COR-L47 (cell line): Measurements from ENCODE around the gene EWSR1.
"Not testable (repeated sequence)": the region's sequence is repeated elsewhere in the genome, so short reads cannot be mapped to it uniquely, and the experiment has no call there.

ENCODE experiments used
- DNase-seq: peaks from one replicate; lab custom pipeline; 2025; lab: John Stamatoyannopoulos, UW

EWSR1 gene

GRCh38 chr22:29247891-29248290 is 20.2 kb upstream of the EWSR1 start:
- not testable (repeated sequence) for DNase-seq

- DNase-seq = no peak
Measured at GRCh38 chr22:29251265-29251664, 16.8 kb upstream of the EWSR1 start.

GRCh38 chr22:29251981-29252911 is 15.8 kb upstream of the EWSR1 start:
- DNase-seq = no peak

GRCh38 chr22:29253561-29254285 is 14.3 kb upstream of the EWSR1 start:
- DNase-seq = no peak

- no peak for DNase-seq
Measured at GRCh38 chr22:29254286-29254660, 13.8 kb upstream of the EWSR1 start.

- no peak for DNase-seq
Measured at GRCh38 chr22:29255064-29255621, 12.9 kb upstream of the EWSR1 start.

GRCh38 chr22:29256606-29257325 is 11.3 kb upstream of the EWSR1 start:
- no peak for DNase-seq

- DNase-seq = no peak
Measured at GRCh38 chr22:29257751-29258181, 10.3 kb upstream of the EWSR1 start.

GRCh38 chr22:29258407-29259252 is 9.4 kb upstream of the EWSR1 start:
- DNase-seq = no peak

GRCh38 chr22:29259253-29259899 is 8.7 kb upstream of the EWSR1 start:
- DNase-seq = no peak

- DNase-seq = no peak
Measured at GRCh38 chr22:29260031-29260560, 8.0 kb upstream of the EWSR1 start.

GRCh38 chr22:29260601-29261315 is 7.3 kb upstream of the EWSR1 start:
- DNase-seq = no peak

- no peak for DNase-seq
Measured at GRCh38 chr22:29263791-29264276, 4.2 kb upstream of the EWSR1 start.

GRCh38 chr22:29265305-29265704 is 2.8 kb upstream of the EWSR1 start:
- no peak for DNase-seq

- DNase-seq = no peak
Measured at GRCh38 chr22:29265929-29266328, 2.1 kb upstream of the EWSR1 start.

- DNase-seq = no peak
Measured at GRCh38 chr22:29266564-29267461, 1.3 kb upstream of the EWSR1 start.

GRCh38 chr22:29267462-29267857 is 608 bp upstream of the EWSR1 start:
- no peak for DNase-seq

- DNase-seq = peak; percentile 34
Measured at GRCh38 chr22:29268511-29269229, 602 bp downstream of the EWSR1 start.
